ENCODE results near the gene SUPT6H. TPM values are rescaled to one million over a fixed set of nuclear protein-coding genes. Genes with fewer than 3 reads are reported as not detected.

The SUPT6H gene
- total and polyA plus RNA-seq, 9 of the 15 experiments (the other 6 are each of a cell fraction or from before 2014, with no cell fraction given), result 1.7 to 77.7 (median 49.2) TPM

- TF ChIP-seq ZNF592 (IDR thresholded peaks at IDR 0.05), result peak; percentile 78; the same call in 1 of the 2 replicates
- peak; percentile 97 for TF ChIP-seq HMGXB4 (CRISPR knock-in tag; IDR thresholded peaks at IDR 0.05)
- TF ChIP-seq CBX5 (IDR thresholded peaks at IDR 0.05; ENCODE audit: borderline replicate concordance, low read depth), result 0 out of 2 replicates have a peak, but pooled peaks have one; percentile 32
- TF ChIP-seq CC2D1A (IDR thresholded peaks at IDR 0.05), result no peak
- TF ChIP-seq POLR2AphosphoS2 (IDR thresholded peaks at IDR 0.05; ENCODE audit: low read length), result peak; percentile 72; the same call in 1 of the 2 replicates
- TF ChIP-seq NFIC (IDR thresholded peaks at IDR 0.05), result peak; percentile 88
- peak; percentile 40 for TF ChIP-seq MGA (IDR thresholded peaks at IDR 0.05)
Measured at GRCh38 chr17:28743243-28744103, 81.5 kb downstream of the SUPT6H start, which contains the start of gene TRAF4 (continued).

All from K562 (cell line).